HG02973 (cell line): ENCODE measurements around the gene DNAJC18.

Experiments used
- ATAC-seq: cut with Tn5 transposase; IDR thresholded peaks from one replicate; pipeline ENCODE4 v1.9.1; 2021; ENCODE audit warnings: moderate library complexity; ENCODE audit not compliant: unreplicated experiment

The DNAJC18 gene

GRCh38 chr5:139371482-139372435 is 67.6 kb downstream of the DNAJC18 start:
- no peak for ATAC-seq

- ATAC-seq = no peak
Observed at GRCh38 chr5:139369181-139369580, 70.1 kb downstream of the DNAJC18 start.

- no peak for ATAC-seq
Observed at GRCh38 chr5:139368613-139369012, 70.7 kb downstream of the DNAJC18 start.

- ATAC-seq = no peak
Observed at GRCh38 chr5:139364466-139364865, 74.9 kb downstream of the DNAJC18 start.

GRCh38 chr5:139363937-139364336 is 75.4 kb downstream of the DNAJC18 start:
- ATAC-seq = no peak

GRCh38 chr5:139361835-139362429 is 77.4 kb downstream of the DNAJC18 start:
- no peak for ATAC-seq

GRCh38 chr5:139360384-139360783 is 78.9 kb downstream of the DNAJC18 start:
- ATAC-seq = no peak
